Activated T-cell treated with anti-CD3 and anti-CD28 coated beads, Interleukin-2, amount 50 U/mL, for 24 hours (primary cell): ENCODE results near the gene PHF2.

Experiments
- DNase-seq: peaks from one replicate; pipeline ENCODE4 v3.0.0-alpha.2; 2020
- H3K27ac Mint-ChIP-seq: 2 replicates; pipeline ENCODE4 v1.8.0; 2020; ENCODE audit warnings: mild to moderate bottlenecking, mixed read lengths
- H3K27me3 Mint-ChIP-seq: 2 replicates; pipeline ENCODE4 v1.8.0; 2020; ENCODE audit warnings: mixed read lengths
- H3K36me3 Mint-ChIP-seq: 2 replicates; pipeline ENCODE4 v1.8.0; 2020; ENCODE audit warnings: low read depth, mixed read lengths
- H3K4me1 Mint-ChIP-seq: 2 replicates; pipeline ENCODE4 v1.8.0; 2020; ENCODE audit warnings: low read depth, mixed read lengths
- H3K4me3 Mint-ChIP-seq: 2 replicates; pipeline ENCODE4 v1.8.0; 2020; ENCODE audit warnings: mild to moderate bottlenecking, moderate library complexity, mixed read lengths
- H3K9me3 Mint-ChIP-seq: 2 replicates; pipeline ENCODE4 v1.8.0; 2020; ENCODE audit warnings: mixed read lengths

Gene PHF2

DNA sequence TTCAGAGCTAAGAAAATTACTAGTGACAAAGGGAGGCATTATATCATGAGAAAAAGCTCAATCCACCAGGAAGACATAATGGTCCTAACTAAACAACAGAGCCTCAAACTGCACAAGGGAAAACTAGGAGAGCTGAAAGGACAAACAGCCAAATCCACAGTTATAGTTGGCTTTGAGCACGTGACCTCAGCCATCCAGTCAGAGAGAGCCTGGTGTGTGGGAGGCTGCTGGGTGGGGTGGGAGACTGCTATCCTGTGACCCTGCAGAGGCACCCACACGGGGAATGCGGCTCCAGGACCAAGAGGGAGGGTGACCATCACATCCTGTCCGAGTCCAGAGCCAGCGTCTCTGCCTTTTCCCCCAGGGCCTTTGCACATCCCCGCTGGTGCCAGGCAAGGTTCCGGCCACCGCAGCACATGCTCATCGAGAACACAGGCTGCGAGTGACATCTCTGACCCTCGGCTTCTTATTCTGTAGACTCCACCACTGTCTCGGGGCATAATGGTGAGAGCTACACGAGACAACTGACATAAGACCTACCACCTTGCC is 145.1 kb downstream of the PHF2 start:
- H3K27ac Mint-ChIP-seq: no peak overlapping the region
- H3K9me3 Mint-ChIP-seq: peaks cover 8% of the 10 kb centered on the region
- no peaks in the 10 kb centered on the region for H3K36me3 Mint-ChIP-seq
- peaks cover 18% of the 10 kb centered on the region for H3K27me3 Mint-ChIP-seq
- H3K4me1 Mint-ChIP-seq: peaks cover 1% of the 10 kb centered on the region
- no peak overlapping the region for H3K4me3 Mint-ChIP-seq
- DNase-seq: no peak

DNA sequence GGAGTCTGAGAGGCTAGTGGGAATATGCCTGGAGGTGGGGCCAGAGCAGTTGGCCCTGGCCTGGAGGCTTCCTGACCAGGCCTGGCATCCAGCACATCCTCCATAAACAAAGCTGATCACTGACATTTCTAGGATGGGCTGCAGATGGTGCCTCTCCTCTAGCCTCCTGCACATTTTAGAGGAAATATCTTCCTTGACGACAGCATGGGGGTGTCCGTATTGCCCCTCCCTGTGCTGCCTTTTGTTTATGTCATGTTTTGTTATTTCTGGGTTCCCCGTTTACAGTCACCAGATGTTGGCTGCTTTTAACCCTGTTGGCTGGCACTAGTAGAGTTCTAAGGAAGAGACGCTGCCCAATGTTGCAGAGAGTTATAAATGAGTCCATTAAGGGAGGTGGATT is 148.5 kb downstream of the PHF2 start:
- Mint-ChIP-seq H3K27me3 (peaks cover 41% of the 10 kb centered on the region), H3K9me3 (no peaks in the 10 kb centered on the region), H3K4me1 (no peaks in the 10 kb centered on the region), H3K27ac (no peak overlapping the region), H3K4me3 (no peak overlapping the region), H3K36me3 (no peaks in the 10 kb centered on the region)
- DNase-seq: no peak

DNA sequence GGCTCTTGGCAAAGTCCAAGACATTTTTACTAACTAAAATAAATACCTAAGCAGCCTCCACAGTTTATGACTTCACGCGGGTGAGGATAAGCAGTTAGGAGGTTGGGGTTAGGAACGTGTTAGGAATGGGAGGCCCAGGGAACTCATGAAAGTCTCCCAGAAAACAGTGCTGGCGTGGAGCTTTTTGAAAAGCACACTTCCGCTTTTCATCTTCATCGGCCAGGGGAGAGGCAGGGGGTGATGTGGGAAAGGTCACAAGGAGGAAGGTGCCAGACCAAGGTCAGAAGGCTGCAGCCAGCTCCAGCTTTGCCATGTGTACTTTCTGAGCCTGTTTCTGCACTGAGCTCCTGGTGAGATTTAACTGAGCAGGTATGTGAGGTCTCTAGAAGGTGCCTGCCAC is 149.0 kb downstream of the PHF2 start:
- H3K36me3 Mint-ChIP-seq: no peaks in the 10 kb centered on the region
- H3K4me3 Mint-ChIP-seq: no peak overlapping the region
- no peak for DNase-seq
- H3K27ac Mint-ChIP-seq: no peak overlapping the region
- H3K27me3 Mint-ChIP-seq: peaks cover 41% of the 10 kb centered on the region
- H3K9me3 Mint-ChIP-seq: no peaks in the 10 kb centered on the region
- no peaks in the 10 kb centered on the region for H3K4me1 Mint-ChIP-seq

DNA sequence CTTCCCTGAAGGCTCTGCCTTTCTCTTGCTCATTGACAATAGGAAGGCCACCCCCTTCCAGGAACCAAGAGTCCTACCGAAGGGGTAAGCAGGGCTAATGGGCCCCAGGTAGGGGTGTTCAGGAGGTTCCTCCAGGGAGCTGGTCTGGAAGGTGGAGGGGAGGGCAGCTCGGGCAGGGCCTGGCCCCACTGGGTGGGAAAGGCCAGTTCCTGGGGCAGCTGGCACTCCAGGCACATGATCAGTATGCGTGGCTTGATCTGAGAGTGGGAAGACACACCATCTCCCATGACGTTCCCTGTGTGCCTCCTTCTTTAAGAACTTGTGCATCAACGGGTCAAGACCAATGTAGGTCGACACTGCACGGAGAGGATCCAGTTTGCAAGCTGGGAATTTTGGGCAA is 149.8 kb downstream of the PHF2 start:
- Mint-ChIP-seq H3K27me3 (peaks cover 44% of the 10 kb centered on the region), H3K4me3 (no peak overlapping the region), H3K36me3 (no peaks in the 10 kb centered on the region), H3K9me3 (no peaks in the 10 kb centered on the region), H3K27ac (no peak overlapping the region), H3K4me1 (no peaks in the 10 kb centered on the region)
- DNase-seq: no peak
